ENCODE measurements around the gene NTPCR. TPM values are rescaled to one million over a fixed set of nuclear protein-coding genes. Genes with fewer than 3 reads are reported as not detected.
"Not testable (repeated sequence)": the region's sequence is repeated elsewhere in the genome, so short reads cannot be mapped to it uniquely, and the experiment has no call there.

The NTPCR gene, protein sequence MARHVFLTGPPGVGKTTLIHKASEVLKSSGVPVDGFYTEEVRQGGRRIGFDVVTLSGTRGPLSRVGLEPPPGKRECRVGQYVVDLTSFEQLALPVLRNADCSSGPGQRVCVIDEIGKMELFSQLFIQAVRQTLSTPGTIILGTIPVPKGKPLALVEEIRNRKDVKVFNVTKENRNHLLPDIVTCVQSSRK
- 10 to 100 TPM; 30.7 to 40.5 (median 39.3) TPM for polyA plus RNA-seq

DNA sequence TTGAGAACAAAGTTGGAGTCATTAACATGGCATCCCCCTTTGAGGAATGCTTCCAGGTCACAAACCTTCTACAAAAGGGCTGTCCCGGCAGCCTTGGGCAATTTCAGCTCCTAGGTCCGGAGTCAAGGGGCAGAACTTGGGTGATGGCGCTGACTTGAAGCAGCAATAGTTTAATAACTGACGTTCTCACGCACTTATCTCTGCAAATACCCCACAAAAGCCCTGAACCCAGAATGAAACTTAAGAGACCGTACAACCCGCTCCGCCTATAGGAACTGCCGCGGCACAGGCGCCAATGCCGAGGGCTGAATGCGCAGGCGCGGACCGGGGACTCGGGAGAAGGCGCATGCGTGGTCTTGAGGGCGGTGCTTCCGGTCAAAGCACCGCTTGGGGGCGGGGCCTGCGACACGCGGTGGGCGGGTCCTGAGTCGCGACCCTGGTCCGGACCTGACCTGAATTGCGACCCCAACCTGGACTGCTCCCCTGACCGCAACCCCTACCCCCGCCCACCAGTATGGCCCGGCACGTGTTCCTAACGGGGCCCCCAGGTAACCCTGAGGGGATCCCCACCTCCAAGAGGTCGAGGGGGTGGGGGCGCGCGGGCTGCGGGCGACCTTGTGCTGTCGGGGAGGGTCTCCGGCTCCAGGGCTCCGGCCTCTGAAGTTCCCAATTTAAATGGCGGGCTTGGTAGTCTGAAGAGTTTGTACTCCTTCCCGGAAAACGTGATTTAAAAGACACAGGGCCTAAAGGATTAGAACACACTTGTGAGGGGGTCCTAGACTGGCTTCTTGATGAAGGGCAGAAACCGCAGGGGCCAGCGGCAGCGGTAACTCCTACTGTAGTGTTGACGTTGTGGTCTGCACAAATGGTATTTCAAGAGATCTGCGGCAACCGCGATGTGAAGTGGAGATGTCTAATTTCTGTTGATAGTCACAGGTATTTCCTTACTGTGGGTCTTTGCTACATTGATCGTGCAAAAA, at the start of gene NTPCR:
TSS of gene NTPCR (plus strand) at position 415 of the 980 bp plus-strand sequence. CDS start at position 515, 100 bp downstream.
- no peak within 1 kb of the TSS for H3K27ac ChIP-seq (ENCODE audit: low read depth, low read length)
- WGBS, 3 donors: 0 to 1% (median 0%) methylated on average over 55 to 56 of the region's 56 CpGs

DNA sequence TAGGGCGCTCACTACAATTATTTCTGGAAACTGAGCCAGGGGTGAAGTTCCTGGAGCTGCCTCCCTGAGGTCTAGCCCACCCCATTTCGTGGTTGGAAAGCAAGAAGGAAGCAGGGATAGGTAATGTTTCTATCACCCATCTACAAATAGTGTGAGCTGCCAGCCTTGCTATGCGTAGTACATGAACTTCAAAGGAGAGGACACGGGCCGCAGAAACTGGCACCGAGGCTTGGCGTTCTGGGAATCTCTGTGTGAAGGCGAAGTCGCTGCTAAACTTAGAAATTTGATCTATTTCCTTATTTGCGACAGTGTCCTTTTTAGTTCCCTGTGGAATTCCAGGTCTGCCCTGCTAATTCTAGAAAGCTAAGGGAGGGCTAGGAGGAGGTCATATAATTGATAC, 49.6 kb upstream of the NTPCR start:
- no peak overlapping the region for H3K27ac ChIP-seq (ENCODE audit: low read depth, low read length)
- 55 to 71% (median 60%) methylated on average over 10 of the region's 10 CpGs for WGBS, 3 donors

DNA sequence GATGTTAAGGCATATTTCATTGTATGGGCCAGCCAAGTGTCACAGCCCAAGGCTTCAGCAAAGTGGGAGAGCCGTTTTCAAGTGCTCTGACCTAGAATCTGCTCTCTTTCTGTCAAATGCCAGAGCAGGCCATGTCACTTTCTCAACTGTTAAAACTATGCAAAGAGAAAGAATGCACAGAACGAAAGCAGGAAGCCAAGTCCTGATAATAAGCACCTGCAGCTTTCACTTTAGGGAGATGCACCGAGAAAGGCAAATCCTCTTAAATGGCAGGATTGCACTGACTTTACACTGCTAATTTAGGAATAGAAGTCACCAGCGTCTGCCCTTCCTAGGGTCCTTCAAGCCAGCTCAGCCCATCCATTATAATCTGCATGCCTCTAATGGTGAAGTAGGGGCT, 49.2 kb upstream of the NTPCR start:
- H3K27ac ChIP-seq (ENCODE audit: low read depth, low read length): no peak overlapping the region
- 54 to 68% (median 65%) methylated on average over 4 of the region's 4 CpGs for WGBS, 3 donors

DNA sequence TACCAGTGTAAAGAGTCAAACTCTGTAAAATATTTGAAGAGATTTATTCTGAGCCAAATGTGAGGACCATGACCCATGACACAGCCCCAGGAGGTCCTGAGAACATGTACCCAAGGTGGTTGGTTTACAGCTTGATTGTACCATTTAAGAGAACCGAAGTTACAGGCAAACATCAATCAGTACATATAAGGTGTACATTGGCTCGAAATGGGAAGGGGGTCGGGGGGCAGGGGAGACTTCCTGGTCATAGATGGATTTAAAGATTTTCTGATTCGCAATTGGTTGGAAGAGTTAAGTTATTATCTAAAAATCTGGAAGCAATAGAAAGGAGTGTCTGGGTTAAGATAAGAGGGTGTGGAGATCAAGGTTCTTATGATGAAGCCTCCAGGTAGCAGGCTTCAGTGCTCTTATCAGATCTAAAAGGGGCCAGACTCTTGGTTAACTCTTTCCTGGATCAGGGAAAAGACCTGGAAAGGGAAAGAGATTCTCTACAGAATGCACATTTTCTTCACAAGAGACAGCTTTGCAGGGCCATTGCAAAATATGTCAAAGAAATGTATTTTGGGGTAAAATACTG, 47.5 kb upstream of the NTPCR start:
- WGBS, 3 donors: 54 to 91% (median 87%) methylated on average over 4 of the region's 4 CpGs
- no peak overlapping the region for H3K27ac ChIP-seq (ENCODE audit: low read depth, low read length)

DNA sequence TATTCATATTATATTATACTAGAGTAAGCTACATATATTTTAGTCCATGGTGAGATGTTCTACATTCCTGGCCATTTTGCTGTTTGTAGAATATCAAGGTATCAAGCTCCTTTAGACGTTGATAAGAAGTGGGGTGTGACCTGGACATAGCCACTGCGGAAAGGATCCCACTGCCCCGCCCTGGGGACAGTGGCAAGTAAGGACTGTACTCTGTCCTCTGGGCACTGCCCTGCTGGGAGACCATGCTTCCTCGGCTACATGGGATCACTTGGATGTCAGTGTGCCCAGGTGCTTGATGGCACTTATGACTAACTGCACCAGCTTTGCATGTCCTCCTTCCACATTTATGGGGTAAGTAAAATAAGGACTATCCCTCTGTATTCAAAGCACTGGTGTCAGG, 46.3 kb upstream of the NTPCR start:
- no peak overlapping the region for H3K27ac ChIP-seq (ENCODE audit: low read depth, low read length)
- WGBS, 3 donors: 81 to 85% (median 83%) methylated on average over 4 of the region's 4 CpGs

DNA sequence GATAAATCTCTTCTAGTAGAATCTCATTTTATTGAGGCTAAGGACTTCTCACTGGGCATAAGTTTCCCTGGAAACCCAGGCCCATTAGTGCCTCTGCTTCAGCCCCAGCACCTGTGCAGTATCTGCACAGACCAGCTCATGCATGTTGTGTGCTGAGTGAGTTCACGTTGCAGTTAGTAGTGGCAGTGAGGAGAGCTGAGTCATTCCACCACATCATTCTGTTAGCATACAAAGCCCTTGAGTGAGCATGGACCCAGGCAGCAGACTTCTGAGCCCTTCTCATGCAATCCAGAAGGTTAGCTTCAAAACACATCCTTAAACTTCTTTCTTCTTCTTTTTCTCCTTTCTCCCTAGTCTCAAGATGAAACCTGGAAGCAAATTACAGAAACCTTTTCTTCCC, 45.8 kb upstream of the NTPCR start:
- 23 to 40% (median 36%) methylated on average over 1 of the region's 1 CpG for WGBS, 3 donors
- H3K27ac ChIP-seq (ENCODE audit: low read depth, low read length): no peak overlapping the region

DNA sequence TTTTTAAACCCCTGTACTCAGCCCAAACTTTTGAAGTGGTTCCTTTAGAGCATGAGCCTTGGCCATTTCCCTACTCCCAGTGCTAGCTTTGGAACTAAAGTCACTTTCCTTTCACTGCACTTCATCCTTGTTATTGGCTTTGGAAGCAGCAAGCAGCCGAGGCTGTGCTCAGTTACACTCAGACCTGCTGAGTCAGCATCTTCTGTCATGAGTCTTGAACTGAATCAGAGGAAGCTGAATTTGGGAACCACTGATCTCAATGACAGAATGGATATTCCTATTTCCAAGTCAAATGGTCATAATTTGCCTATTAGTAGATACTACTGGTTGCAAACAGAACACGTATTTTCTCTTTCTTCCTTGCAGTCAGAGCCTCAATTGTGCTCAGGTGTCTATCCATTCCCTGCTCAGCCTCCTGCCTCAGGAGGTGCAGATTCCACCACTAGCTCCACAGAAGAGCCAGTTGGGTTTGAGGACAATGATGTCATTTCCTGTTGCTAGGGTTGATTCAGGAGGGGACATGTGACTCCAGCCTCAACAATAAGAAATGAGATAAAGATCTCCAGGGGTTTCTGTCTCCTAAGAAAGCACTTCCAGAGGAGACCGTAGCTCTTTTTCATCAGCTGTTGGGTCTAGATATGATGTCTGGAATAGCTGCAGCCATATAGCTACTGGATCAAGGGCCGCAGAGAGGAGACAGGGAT, 44.9 kb upstream of the NTPCR start:
- H3K27ac ChIP-seq (ENCODE audit: low read depth, low read length): no peak overlapping the region
- 65 to 82% (median 67%) methylated on average over 4 of the region's 4 CpGs for WGBS, 3 donors

DNA sequence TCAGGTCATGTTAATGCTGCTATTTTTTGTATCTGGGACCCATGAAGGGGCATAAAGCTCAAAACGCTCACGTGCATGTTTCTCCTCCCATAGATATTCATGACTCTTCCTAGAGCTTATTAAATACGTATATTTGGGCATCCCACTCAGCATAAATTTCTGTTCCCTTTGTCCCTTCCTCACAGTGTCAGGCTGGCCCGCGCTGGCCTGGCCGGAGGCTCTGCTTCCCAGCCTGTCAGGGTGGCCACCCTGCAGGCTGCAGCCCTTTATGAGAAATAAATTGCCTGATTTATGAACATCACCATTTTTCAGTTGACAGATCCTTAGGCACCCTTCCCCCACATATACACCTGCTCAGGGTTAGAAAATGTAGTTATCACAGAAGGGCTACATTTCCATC, 44.0 kb upstream of the NTPCR start:
- WGBS, 3 donors: 94 to 99% (median 97%) methylated on average over 6 of the region's 6 CpGs
- H3K27ac ChIP-seq (ENCODE audit: low read depth, low read length): no peak overlapping the region

DNA sequence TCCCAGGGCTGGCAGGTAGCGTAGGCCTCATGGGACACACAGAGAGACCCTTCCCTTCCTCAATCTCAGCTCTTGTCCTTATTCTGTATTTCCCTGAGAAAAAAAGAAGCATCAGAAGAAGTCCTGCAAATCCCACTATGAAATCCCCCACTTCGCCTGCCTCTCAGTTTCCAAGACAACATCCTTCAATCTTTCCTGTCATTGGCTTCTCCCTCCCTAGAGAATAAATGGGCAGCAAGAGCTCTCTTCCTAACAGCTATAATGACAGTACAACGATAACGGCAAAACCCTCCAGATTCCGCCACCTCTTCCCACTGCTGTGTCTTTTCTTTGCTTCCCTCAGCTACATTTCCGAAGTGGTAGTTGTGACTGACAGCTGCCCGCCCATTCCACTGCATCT, 41.6 kb upstream of the NTPCR start:
- WGBS, 3 donors: 87 to 94% (median 93%) methylated on average over 7 of the region's 7 CpGs
- no peak overlapping the region for H3K27ac ChIP-seq (ENCODE audit: low read depth, low read length)

DNA sequence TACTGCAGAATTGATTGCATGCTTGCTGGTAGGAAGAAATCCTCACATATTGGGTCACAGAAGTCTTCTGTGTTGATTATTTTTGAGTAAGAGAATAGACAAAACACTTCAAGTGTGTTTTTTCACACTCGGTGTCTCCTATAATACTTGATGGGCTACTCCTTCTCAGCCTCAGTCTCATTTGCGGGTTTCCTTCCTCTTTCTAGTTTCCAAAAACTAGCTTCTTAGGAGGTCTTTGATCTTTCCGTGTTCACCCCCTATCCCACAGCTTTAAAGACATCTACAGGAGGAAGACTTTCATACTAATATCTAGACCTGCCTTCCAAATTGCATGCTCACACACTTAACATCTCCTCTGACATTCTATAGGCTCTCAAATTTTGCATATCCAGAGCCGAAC, 40.7 kb upstream of the NTPCR start:
- WGBS, 3 donors: 60 to 84% (median 70%) methylated on average over 4 of the region's 4 CpGs
- H3K27ac ChIP-seq (ENCODE audit: low read depth, low read length): no peak overlapping the region

DNA sequence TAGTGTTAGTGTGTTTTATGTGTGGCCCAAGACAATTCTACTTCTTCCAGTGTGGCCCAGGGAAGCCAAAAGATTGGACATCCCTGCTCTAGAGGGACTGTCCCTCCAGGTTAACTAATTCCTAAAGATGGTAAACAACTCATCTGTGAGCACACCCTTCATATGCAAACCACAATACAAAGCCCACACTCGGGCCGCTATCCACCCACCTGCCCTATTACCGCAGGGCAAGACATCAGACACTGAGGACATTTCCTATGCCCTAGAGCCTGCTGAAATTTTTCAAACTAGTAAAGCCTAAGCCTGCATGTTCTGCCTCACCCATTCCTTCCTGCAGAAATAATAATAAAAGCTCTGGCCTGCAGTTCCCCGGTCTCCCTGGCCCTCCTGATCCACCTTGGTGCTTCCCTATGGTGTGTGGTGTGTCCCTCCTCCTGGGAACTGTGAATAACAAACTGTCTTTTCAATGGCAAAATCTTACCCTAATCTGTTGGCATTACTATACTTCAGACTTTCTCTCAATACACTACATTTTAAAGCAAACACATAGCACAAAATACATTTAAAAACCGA, 39.3 kb upstream of the NTPCR start:
- H3K27ac ChIP-seq (ENCODE audit: low read depth, low read length): no peak overlapping the region
- WGBS, 3 donors: 73 to 84% (median 74%) methylated on average over 5 of the region's 5 CpGs

DNA sequence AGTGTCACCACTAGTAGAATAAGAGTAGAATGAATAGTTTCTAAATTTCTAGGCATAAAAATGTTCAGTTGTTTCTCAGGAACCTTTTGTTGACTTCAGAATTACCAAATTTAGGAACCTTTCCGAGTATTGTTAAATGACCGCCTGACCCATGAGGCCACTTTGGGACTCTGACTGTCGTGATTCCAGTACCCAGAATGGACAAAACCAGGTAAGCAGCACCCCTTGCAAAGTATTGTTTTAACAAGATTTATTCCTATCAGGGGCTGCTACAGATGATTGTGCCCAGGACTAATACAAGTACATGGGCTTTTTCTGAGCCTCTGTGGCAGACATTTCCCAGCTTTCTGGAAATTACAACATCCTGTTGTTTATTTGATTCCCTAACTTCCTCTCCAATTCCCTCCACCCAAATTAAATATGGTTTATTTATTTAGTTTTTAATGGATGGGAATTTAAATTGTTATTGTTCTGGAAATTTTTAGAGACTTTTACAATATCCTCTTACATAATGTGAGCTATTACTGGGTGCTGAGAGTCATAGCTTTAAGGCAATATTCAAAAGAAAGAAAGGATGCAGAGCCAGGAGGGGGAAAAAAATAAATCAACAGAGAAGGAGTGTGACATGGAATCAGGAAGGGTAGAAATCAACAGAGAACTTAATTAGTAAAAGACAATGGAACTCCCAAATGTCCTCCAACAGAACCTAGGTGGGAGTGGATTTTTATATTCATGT, 37.4 kb upstream of the NTPCR start:
- H3K27ac ChIP-seq (ENCODE audit: low read depth, low read length): no peak overlapping the region
- 73 to 90% (median 78%) methylated on average over 3 of the region's 3 CpGs for WGBS, 3 donors

DNA sequence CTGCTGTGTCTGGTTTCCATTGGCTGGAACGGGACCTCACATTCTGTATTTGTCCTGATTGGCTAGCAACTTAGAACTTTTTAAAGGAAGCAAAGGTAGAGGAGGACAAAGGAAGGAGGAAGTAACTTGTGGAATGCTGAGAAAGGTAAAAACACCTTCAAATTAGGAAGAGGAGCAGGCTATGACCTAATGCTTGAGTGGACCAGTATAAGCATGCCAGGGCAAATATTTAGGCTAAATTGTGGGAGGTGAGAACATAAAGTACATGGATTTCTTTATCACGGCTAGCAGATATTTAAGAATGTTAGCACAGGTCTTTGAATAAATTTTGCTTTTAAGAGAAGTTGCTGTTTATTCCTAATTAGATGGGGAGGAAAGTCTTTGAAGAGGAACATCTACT, 36.1 kb upstream of the NTPCR start:
- H3K27ac ChIP-seq (ENCODE audit: low read depth, low read length): not testable (repeated sequence)
- 89 to 91% (median 91%) methylated on average over 2 of the region's 2 CpGs for WGBS, 3 donors

DNA sequence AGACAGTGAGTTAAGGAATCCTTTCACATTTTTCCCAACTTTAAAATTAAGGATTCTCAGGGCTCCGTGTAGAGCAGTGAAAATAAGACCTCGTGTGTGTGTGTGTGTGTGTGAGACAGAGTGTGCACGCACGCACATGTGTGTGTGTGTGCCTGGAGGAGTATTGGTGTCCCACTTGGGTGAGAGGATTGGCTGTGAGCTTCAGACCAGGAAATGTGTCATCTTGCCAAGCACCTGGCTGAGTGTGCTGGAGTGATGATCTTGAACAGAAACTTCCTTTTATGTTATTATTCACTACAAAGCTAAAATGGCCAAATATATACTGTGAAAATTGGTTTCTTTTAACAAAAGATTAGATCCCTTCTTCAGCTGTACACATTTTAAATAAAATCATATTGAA, 35.2 kb upstream of the NTPCR start:
- WGBS, 3 donors: 70 to 86% (median 80%) methylated on average over 4 of the region's 4 CpGs

DNA sequence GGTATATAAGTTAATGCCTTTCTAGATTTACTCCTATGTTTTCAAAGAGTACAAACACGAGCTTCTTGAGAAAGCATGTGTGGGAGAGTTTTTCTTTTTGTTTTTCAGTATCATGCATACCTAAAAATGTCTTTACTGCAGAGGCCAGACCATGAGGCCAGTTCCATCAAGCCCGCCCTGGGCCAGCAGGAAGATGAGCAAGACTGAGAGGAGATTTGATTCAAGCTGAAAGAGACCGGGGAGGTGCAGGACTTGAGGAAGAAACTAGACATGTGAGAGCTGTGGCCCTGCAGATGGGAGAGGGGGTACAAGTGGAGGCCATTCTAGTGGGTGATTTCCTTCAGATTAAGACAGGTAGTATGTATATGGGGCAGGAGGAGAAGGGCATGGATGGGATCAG, 33.4 kb upstream of the NTPCR start:
- WGBS, 3 donors: 86 to 90% (median 87%) methylated on average over 3 of the region's 3 CpGs
- H3K27ac ChIP-seq (ENCODE audit: low read depth, low read length): no peak overlapping the region

More for the DNA sequence above, 35.2 kb upstream of the NTPCR start:
- no peak overlapping the region for H3K27ac ChIP-seq (ENCODE audit: low read depth, low read length)

DNA sequence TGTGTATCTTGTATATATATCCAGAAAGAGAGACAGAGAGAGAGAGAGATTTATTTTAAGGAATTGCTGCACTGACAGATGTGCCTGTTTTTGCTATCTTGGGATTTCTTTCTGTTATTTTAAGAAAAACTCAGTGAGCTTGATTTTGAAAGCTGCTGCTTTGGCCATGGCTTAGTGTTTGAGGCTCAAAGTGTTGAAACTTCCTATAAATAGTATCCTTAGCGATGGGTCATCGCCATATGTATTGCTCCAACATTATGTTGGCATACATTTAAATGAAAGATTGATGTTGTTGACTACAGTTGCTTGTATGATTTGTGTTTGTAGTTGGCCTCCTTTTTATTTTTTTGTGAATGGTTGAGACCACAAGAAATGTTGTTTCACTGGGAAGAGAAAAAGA, 29.0 kb upstream of the NTPCR start:
- 59 to 89% (median 63%) methylated on average over 2 of the region's 2 CpGs for WGBS, 3 donors

DNA sequence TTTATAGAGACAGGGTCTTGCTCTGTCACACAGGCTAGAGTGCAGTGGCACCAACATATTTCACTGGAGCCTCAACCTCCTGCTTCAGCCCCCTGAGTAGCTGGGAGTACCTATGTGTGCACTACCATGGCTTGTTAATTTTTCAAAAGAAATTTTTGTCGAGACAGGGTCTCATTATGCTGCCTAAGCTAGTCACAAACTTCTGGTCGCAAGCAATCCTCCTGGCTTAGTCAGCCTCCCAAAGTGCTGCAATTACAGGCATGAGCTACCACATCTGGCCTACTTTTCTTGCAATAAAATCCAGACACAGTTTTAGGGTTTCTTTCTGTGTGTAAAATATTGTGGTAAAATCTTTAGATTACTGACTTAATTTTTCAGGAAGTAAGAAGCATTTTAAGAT, 27.9 kb upstream of the NTPCR start:
- no peak overlapping the region for H3K27ac ChIP-seq (ENCODE audit: low read depth, low read length)
- 68 to 87% (median 70%) methylated on average over 2 of the region's 2 CpGs for WGBS, 3 donors

More for the DNA sequence above, 29.0 kb upstream of the NTPCR start:
- no peak overlapping the region for H3K27ac ChIP-seq (ENCODE audit: low read depth, low read length)

Measured in adipose tissue (tissue), 3 donors.